Heart right ventricle (tissue), 16 donors: Measurements from ENCODE around the gene CHD9NB. TPM values are rescaled to one million over a fixed set of nuclear protein-coding genes. Genes with fewer than 3 reads are reported as not detected.

Source experiments
- ATAC-seq, 8 donors: fragments of 200-7000 bp; cut with Tn5 transposase; one replicate each; pipeline ENCODE4 v1.9.1; 2020; ENCODE audit warnings: mild to moderate bottlenecking in 8 of 8, moderate library complexity in 8 of 8, moderate number of reproducible peaks in 1 of 8
- DNase-seq, 2 donors: peaks; one replicate each; pipeline ENCODE4 v3.0.0-alpha.2; 2020
- H3K27ac ChIP-seq, 10 donors: fragments of 200-600 bp; sonication (generic) in 2 of 10; one replicate each; pipeline versions ENCODE4 v1.5.0 to v1.8.0; 2020 to 2022; ENCODE audit warnings: mild to moderate bottlenecking in 3 of 10
- H3K27me3 ChIP-seq, 7 donors: fragments of 200-600 bp; one replicate each; pipeline ENCODE4 v1.8.0; 2021 to 2022; ENCODE audit warnings: mild to moderate bottlenecking in 2 of 7
- H3K36me3 ChIP-seq, 9 donors: fragments of 200-600 bp; sonication (generic) in 1 of 9; one replicate each; pipeline versions ENCODE4 v1.5.0 to v1.8.0; 2020 to 2022; ENCODE audit warnings: mild to moderate bottlenecking in 2 of 9
- H3K4me1 ChIP-seq, 9 donors: fragments of 200-600 bp; sonication (generic) in 1 of 9; one replicate each; pipeline versions ENCODE4 v1.5.0 to v1.8.0; 2020 to 2022; ENCODE audit warnings: mild to moderate bottlenecking in 4 of 9
- H3K4me3 ChIP-seq, 10 donors: fragments of 200-600 bp; sonication (generic) in 2 of 10; one replicate each; pipeline versions ENCODE4 v1.5.0 to v1.8.0; 2020 to 2022; ENCODE audit warnings: mild to moderate bottlenecking in 7 of 10, moderate library complexity in 2 of 10
- H3K9me3 ChIP-seq, 11 donors: fragments of 200-600 bp in 10 of 11; sonication (generic) in 2 of 11; one replicate each; pipeline versions ENCODE4 v1.5.0 to v1.8.0; 2013 to 2022; ENCODE audit warnings: mild to moderate bottlenecking in 2 of 11, control low read depth in 1 of 11, moderate library complexity in 1 of 11
- WGBS, 2 donors: extraction: QIAGEN DNeasy Blood & Tissue Kit; methylation state at CpG; one replicate each; pipeline ENCODE4 v1.1.7; 2013; ENCODE audit warnings: inconsistent platforms in 1 of 2; 5-methylcytosine and 5-hydroxymethylcytosine counted together
- intact Hi-C, 10 donors: fragments of 100-400 bp; cut with DNase I; formaldehyde crosslinking; loops; one replicate each; pipeline versions ENCODE4 v1.11.1 to v1.14.2; 2022
- polyA plus RNA-seq, 2 donors: library from polyadenylated mRNA; stranded (reverse); fragments of 200-250 nt; gene quantifications; one replicate each; pipeline ENCODE4 v1.2.3, GENCODE V29; 2013
- total RNA-seq, 10 donors: library from RNA; stranded (reverse); fragmentation: NEBNext Ultra II Directional in 3 of 10; extraction: Animal tissue kit (Norgen Biotek cat#: 25700) in 3 of 10; gene quantifications; one replicate each; pipeline versions ENCODE4 v1.2.1 to v1.2.4, GENCODE V29; 2021 to 2023
- TF ChIP-seq, protein P1 (sequence below), 9 donors: fragments of 200-600 bp; sonication (generic) in 2 of 9; IDR thresholded peaks; one replicate each; pipeline versions ENCODE4 v1.5.0 to v1.8.0; 2021 to 2022; ENCODE audit warnings: antibody characterized with exemption in 9 of 9, mild to moderate bottlenecking in 5 of 9, moderate library complexity in 1 of 9
- donor health status: Arrhythmogenic right ventricular cardiomyopathy.
- donor health status: ischemic (EF 13 %, LVEDD 7.1; RV severe dilation, severe dysfunction).
- donor health status: healthy with polysubstance abuse.
- donor health status: DM: no; HTN: yes; CAD: no.
- donor health status: DM: no; HTN: no; CAD: no.
- donor health status: ischemic (EF 25% LVEDD 6.9; RV normal size, moderate dysfunction).
- donor health status: ischemic (EF 25% LVEDD 5.7; RV mildly dilated, moderate dysfunction).
- donor health status: healthy.
- donor health status: DM: yes; HTN: yes; CAD: no.
- donor health status: Ischemic cardiomyopathy.
- donor health status: ischemic (EF 35%, LVEDD 5.7; RV mildly dilated, moderate dysfunction).
- donor health status: nonischemic (EF 11% LVEDD 7.7; RV severe dilation, severe dysfunction).
- donor health status: DM: yes; HTN: yes; CAD: no.
- donor health status: PGD.
- donor health status: ischemic (EF 29% LVEDD 5.4; RV normal size, mild dysfunction).
- donor health status: nonischemic (EF 23%, LVEDD 6.1; RV moderate dilation, normal function).

CHD9NB gene
- total and polyA plus RNA-seq, 12 donors = 0.17 to 1.5 (median 0.51) TPM; not detected in 2

DNA sequence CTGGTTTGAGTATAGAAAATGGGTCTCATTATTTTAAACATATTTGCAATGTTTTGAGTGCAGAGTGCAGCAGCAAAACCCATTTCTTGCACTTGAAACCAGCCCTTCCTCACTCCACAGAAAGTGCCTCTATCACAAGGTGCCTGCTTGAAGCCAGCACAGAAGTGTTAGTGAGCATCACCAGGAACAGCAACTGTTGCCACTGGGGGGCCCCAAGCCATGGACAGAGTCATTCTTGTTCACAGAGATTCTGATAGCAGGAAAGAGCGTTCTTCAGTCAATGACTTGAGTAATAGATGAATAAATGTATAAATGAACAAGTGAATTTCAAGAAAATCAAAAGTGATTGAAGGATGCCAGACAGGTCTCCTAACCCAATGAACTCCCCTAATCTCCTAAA is 45.6 kb downstream of the CHD9NB start:
- ATAC-seq = no peak
- peaks cover 0 to 5% (median 0%) of the 10 kb centered on the region in 7 donors for H3K27me3 ChIP-seq
- H3K4me3 ChIP-seq = no peak overlapping the region
- DNase-seq = no peak
- H3K4me1 ChIP-seq = no peaks in the 10 kb centered on the region
- H3K27ac ChIP-seq = no peak overlapping the region
- TF ChIP-seq, protein P1, sequence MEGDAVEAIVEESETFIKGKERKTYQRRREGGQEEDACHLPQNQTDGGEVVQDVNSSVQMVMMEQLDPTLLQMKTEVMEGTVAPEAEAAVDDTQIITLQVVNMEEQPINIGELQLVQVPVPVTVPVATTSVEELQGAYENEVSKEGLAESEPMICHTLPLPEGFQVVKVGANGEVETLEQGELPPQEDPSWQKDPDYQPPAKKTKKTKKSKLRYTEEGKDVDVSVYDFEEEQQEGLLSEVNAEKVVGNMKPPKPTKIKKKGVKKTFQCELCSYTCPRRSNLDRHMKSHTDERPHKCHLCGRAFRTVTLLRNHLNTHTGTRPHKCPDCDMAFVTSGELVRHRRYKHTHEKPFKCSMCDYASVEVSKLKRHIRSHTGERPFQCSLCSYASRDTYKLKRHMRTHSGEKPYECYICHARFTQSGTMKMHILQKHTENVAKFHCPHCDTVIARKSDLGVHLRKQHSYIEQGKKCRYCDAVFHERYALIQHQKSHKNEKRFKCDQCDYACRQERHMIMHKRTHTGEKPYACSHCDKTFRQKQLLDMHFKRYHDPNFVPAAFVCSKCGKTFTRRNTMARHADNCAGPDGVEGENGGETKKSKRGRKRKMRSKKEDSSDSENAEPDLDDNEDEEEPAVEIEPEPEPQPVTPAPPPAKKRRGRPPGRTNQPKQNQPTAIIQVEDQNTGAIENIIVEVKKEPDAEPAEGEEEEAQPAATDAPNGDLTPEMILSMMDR (IDR thresholded peaks at IDR 0.05) = no peak
- no peaks in the 10 kb centered on the region for H3K36me3 ChIP-seq
- no peaks in the 10 kb centered on the region for H3K9me3 ChIP-seq
- intact Hi-C loops = no loop called here
- 49 to 57% methylated on average over 1 of the region's 1 CpG for WGBS, 2 donors

DNA sequence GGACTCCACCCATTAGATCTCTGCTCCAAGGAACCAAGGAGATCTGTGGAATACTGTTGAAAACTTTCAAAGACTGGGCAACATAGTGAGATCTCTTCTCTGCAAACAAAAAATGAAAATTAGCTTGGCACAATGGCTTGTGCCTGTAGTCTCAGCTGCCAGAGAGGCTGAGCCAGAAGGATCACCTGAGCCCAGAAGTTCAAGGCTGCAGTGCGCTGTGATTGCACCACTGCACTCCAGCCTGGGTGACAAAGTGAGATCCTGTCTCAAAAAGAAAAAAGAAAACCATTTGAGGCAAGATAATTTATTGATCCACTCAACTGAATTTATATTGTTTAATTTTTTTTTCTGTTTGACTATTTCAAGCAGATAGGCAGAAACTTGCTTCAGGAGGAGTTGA is 54.8 kb downstream of the CHD9NB start:
- intact Hi-C loops = no loop called here
- H3K36me3 ChIP-seq = no peaks in the 10 kb centered on the region
- no peaks in the 10 kb centered on the region for H3K27me3 ChIP-seq
- H3K27ac ChIP-seq = no peak overlapping the region
- DNase-seq = no peak
- TF ChIP-seq, protein P1 (IDR thresholded peaks at IDR 0.05) = no peak
- peaks cover 0 to 3% (median 0%) of the 10 kb centered on the region in 11 donors for H3K9me3 ChIP-seq
- H3K4me3 ChIP-seq = no peak overlapping the region
- WGBS, 2 donors = 91 to 97% methylated on average over 1 of the region's 1 CpG
- ATAC-seq = no peak
- H3K4me1 ChIP-seq = no peaks in the 10 kb centered on the region

DNA sequence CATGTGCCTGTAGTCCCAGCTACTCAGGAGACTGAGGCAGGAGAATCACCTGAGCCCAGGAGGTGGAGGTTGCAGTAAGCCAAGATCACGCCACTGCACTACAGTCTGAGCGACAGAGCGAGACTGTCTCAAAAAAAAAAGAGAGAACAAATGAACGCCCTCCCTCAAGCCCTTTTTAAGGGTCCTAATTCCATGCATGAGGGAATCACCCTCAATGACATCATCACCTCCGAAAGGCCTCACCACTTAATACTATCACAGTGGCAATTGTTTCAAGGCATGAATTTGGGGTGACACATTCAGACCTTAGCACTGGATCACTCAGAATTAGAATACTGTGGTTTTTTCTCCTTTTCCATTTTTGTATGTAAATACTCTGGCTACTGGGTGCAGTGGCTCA is 57.8 kb downstream of the CHD9NB start:
- Histone ChIP-seq H3K4me3 (no peak overlapping the region), H3K27me3 (no peaks in the 10 kb centered on the region), H3K4me1 (no peaks in the 10 kb centered on the region), H3K36me3 (no peaks in the 10 kb centered on the region), H3K27ac (no peak overlapping the region), H3K9me3 (peaks cover 0 to 5% (median 0%) of the 10 kb centered on the region in 11 donors)
- 90 to 93% methylated on average over 5 of the region's 5 CpGs for WGBS, 2 donors
- TF ChIP-seq, protein P1 (IDR thresholded peaks at IDR 0.05) = no peak
- intact Hi-C loops = no loop called here
- DNase-seq (no peak), ATAC-seq (no peak)

DNA sequence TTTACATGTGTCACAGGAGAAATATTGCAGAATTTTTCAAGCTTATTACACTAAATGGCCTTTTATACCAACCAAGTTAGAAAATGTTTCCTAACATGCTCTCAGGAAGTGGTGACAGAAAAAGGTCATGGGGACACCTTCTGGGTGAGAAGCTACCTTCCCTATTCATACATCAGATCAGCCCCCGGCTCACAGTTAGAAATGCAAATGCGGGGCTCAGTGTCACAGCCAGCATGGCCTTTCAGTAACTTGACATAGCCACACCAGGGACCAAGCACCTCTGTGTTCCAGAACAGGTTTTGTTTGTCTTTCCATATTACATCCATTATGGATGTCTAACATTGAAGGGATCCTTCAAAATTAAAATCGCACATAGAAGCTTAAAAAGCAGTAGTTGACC is 59.5 kb downstream of the CHD9NB start:
- no peak overlapping the region for H3K27ac ChIP-seq
- no peak for DNase-seq
- H3K36me3 ChIP-seq = no peaks in the 10 kb centered on the region
- no peak for ATAC-seq
- H3K9me3 ChIP-seq = peaks cover 0 to 3% (median 0%) of the 10 kb centered on the region in 11 donors
- TF ChIP-seq, protein P1 (IDR thresholded peaks at IDR 0.05) = no peak
- 63 to 64% methylated on average over 3 of the region's 3 CpGs for WGBS, 2 donors
- peaks cover 0 to 5% (median 0%) of the 10 kb centered on the region in 7 donors for H3K27me3 ChIP-seq
- intact Hi-C loops = no loop called here
- H3K4me1 ChIP-seq = no peaks in the 10 kb centered on the region
- no peak overlapping the region for H3K4me3 ChIP-seq
